Mesothelial cell of epicardium (in vitro differentiated cells): ENCODE data around the gene NKIRAS1. TPM values are rescaled to one million over a fixed set of nuclear protein-coding genes. Genes with fewer than 3 reads are reported as not detected.

ENCODE experiments used
- DNase-seq, 2 experiments: peaks; one replicate each; pipeline ENCODE4 v3.0.0; 2021; ENCODE audit warnings: low spot score in 2 of 2; ENCODE audit not compliant: unreplicated experiment in 2 of 2
- H3K27ac Mint-ChIP-seq: 2 replicates; pipeline ENCODE4 v1.8.0; 2021; ENCODE audit warnings: mixed read lengths
- H3K27me3 Mint-ChIP-seq: 2 replicates; pipeline ENCODE4 v1.8.0; 2021; ENCODE audit warnings: low read depth, mixed read lengths
- H3K36me3 Mint-ChIP-seq: 2 replicates; pipeline ENCODE4 v1.8.0; 2021; ENCODE audit warnings: mixed read lengths
- H3K4me1 Mint-ChIP-seq: 2 replicates; pipeline ENCODE4 v1.8.0; 2021; ENCODE audit warnings: mixed read lengths
- H3K4me3 Mint-ChIP-seq: 2 replicates; pipeline ENCODE4 v1.8.0; 2021; ENCODE audit warnings: mild to moderate bottlenecking, moderate library complexity, mixed read lengths
- H3K9me3 Mint-ChIP-seq: 2 replicates; pipeline ENCODE4 v1.8.0; 2021; ENCODE audit warnings: mixed read lengths
- total RNA-seq: library from RNA; stranded (reverse); gene quantifications from 3 replicates; pipeline ENCODE4 v1.2.1, GENCODE V29; 2021
- TF ChIP-seq, protein P1 (sequence below): fragments of 200-600 bp; sonication (generic); IDR thresholded peaks from one replicate; pipeline ENCODE4 v1.5.0; 2021; ENCODE audit warnings: antibody characterized with exemption; ENCODE audit not compliant: unreplicated experiment

NKIRAS1 gene
- total RNA-seq, 1 donor from 2014 or later, result 8.7 TPM

DNA sequence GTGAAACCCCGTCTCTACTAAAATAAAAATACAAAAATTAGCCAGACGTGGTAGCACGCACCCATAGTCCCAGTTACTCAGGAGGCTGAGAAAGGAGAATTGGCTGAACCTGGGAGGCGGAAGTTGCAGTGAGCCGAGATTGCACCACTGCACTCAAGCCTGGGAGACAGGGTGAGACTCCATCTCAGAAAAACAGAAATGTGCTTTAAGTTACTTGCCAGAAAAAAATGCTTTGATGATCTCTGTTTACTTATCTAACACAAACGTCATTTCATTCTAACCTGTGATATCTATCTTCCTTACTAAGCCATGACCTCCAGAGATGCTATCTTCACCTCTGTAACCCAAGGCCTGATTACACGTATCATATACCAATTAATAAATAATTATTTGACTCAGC, 7.4 kb downstream of the NKIRAS1 start:
- H3K36me3 Mint-ChIP-seq, result peaks cover 28% of the 10 kb centered on the region
- H3K4me3 Mint-ChIP-seq, result no peak overlapping the region
- peaks cover 5% of the 10 kb centered on the region for H3K9me3 Mint-ChIP-seq
- no peak for DNase-seq
- H3K27ac Mint-ChIP-seq, result no peak overlapping the region
- TF ChIP-seq, protein P1, sequence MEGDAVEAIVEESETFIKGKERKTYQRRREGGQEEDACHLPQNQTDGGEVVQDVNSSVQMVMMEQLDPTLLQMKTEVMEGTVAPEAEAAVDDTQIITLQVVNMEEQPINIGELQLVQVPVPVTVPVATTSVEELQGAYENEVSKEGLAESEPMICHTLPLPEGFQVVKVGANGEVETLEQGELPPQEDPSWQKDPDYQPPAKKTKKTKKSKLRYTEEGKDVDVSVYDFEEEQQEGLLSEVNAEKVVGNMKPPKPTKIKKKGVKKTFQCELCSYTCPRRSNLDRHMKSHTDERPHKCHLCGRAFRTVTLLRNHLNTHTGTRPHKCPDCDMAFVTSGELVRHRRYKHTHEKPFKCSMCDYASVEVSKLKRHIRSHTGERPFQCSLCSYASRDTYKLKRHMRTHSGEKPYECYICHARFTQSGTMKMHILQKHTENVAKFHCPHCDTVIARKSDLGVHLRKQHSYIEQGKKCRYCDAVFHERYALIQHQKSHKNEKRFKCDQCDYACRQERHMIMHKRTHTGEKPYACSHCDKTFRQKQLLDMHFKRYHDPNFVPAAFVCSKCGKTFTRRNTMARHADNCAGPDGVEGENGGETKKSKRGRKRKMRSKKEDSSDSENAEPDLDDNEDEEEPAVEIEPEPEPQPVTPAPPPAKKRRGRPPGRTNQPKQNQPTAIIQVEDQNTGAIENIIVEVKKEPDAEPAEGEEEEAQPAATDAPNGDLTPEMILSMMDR, result no peak
- peaks cover 12% of the 10 kb centered on the region for H3K4me1 Mint-ChIP-seq
- H3K27me3 Mint-ChIP-seq, result no peaks in the 10 kb centered on the region

- Mint-ChIP-seq H3K27ac (no peak overlapping the region), H3K4me1 (no peaks in the 10 kb centered on the region), H3K36me3 (peaks cover 47% of the 10 kb centered on the region), H3K4me3 (no peak overlapping the region), H3K27me3 (no peaks in the 10 kb centered on the region), H3K9me3 (peaks cover 14% of the 10 kb centered on the region)
- no peak for DNase-seq
- TF ChIP-seq, protein P1, result no peak
Observed at GRCh38 chr3:23904545-23904944, 12.2 kb downstream of the NKIRAS1 start.

DNA sequence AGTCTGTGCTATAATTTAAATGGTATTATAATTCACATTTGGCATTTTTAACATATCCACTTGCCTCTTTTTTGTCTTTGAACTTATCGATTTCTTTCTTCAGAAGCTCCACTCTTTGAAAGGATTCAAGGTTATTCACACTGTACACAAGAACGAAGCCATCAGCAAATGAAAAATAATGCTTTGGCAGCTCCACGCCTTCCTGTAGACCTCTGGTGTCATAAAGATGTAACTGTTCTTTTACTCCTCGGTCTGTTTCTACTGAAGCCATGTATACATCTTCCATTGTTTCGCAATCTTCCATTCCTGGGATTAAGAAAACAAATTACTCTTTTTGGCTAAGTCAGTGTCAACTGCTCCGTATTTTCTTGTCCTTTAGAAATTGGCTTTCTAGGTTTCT, 16.0 kb downstream of the NKIRAS1 start:
- TF ChIP-seq, protein P1, result no peak
- no peaks in the 10 kb centered on the region for H3K4me1 Mint-ChIP-seq
- H3K9me3 Mint-ChIP-seq, result peaks cover 31% of the 10 kb centered on the region
- DNase-seq, result no peak
- H3K27ac Mint-ChIP-seq, result no peak overlapping the region
- peaks cover 67% of the 10 kb centered on the region for H3K36me3 Mint-ChIP-seq
- H3K27me3 Mint-ChIP-seq, result no peaks in the 10 kb centered on the region
- H3K4me3 Mint-ChIP-seq, result no peak overlapping the region

GRCh38 chr3:23895181-23895580, 21.6 kb downstream of the NKIRAS1 start:
- Mint-ChIP-seq H3K9me3 (peaks cover 18% of the 10 kb centered on the region), H3K4me1 (no peaks in the 10 kb centered on the region), H3K4me3 (no peak overlapping the region), H3K27me3 (no peaks in the 10 kb centered on the region), H3K27ac (no peak overlapping the region), H3K36me3 (peaks cover 46% of the 10 kb centered on the region)
- TF ChIP-seq, protein P1, result no peak
- no peak for DNase-seq

DNA sequence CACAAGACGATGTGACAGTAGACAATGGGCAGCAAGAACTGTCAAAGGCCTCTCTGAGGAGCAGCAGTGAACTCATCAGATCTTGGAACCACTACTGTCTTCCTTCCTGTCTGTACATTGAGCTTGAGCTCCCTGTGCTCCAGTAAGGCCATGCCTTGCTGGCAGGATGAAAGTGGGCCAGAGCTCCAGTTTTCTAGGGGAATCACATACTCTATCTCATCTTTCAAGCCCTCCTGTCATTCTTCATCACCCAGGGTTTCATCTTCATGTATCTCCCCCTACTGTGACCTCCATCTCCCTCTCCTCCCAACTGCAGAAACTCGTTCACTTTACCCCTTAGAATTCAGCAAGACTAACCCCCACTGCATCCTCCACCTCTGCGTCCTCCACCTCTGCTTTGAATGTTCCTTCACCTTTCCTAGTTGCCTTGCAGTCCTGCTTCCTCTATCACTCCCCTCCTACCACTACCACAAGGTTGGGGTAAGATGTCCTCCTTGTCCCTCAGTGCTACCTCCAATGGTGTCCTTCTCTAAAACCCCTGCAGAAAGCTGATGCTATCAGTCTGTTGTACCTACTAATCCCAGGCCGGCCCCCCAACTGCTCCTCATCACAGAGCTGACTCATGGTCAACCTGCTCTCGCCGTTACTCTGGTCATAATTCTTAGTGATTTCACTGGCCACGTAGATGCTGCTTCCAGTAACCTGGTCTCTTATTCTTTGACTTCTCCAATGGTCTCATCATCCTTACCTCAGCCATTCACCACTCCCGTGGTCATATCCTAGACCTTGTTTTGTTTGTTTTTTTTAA, 22.3 kb downstream of the NKIRAS1 start:
- Mint-ChIP-seq H3K27me3 (no peaks in the 10 kb centered on the region), H3K36me3 (peaks cover 42% of the 10 kb centered on the region), H3K9me3 (peaks cover 17% of the 10 kb centered on the region), H3K4me3 (no peak overlapping the region), H3K27ac (peak overlapping the region; percentile 19), H3K4me1 (peaks cover under 1% of the 10 kb centered on the region)
- TF ChIP-seq, protein P1, result no peak
- no peak for DNase-seq

DNA sequence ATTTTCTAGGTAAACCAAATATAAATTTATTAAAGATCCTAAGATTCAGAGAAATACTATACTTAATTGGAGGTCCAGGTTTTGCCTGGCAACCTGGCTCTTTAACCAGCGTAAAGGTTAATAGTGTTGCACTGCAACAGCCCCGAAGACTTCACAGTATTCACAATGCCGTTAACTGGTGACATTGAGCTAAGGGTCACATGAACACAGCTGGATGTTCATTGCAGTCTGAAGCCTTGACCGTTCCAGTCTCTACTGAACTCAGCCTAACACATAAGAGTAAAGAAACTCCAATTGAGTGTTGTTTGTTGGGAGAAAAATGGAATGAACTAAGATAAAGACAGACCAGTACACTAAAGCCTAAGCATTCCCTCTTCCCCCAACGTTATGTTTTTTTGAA, 26.8 kb downstream of the NKIRAS1 start:
- H3K27me3 Mint-ChIP-seq, result no peaks in the 10 kb centered on the region
- peaks cover 9% of the 10 kb centered on the region for H3K36me3 Mint-ChIP-seq
- no peak overlapping the region for H3K4me3 Mint-ChIP-seq
- no peaks in the 10 kb centered on the region for H3K9me3 Mint-ChIP-seq
- peaks cover 6% of the 10 kb centered on the region for H3K4me1 Mint-ChIP-seq
- TF ChIP-seq, protein P1, result no peak
- DNase-seq, result no peak
- H3K27ac Mint-ChIP-seq, result no peak overlapping the region
